ENCODE measurements around the gene POP5.
"Not testable (repeated sequence)": the region's sequence is repeated elsewhere in the genome, so short reads cannot be mapped to it uniquely, and the experiment has no call there.

Gene POP5

GRCh38 chr12:120536064-120536791 lies 45.0 kb downstream of the POP5 start:
- no peak for DNase-seq

GRCh38 chr12:120534703-120535655 lies 46.2 kb downstream of the POP5 start:
- DNase-seq = no peak

GRCh38 chr12:120534203-120534702 lies 46.9 kb downstream of the POP5 start, which contains the start of gene RNF10:
Gene RNF10 (plus strand): TSS chr12:120534356. CDS start chr12:120534812, 456 bp downstream.
- no peak for DNase-seq

GRCh38 chr12:120532701-120533238 lies 48.4 kb downstream of the POP5 start:
- no peak for DNase-seq

- DNase-seq = not testable (repeated sequence)
Observed at GRCh38 chr12:120530418-120530761, 50.8 kb downstream of the POP5 start.

GRCh38 chr12:120529641-120530417 lies 51.4 kb downstream of the POP5 start:
- no peak for DNase-seq

- peak; percentile 64 for DNase-seq
Observed at GRCh38 chr12:120528861-120529525, 52.2 kb downstream of the POP5 start, which contains the start of gene COQ5. Gene COQ5 (minus strand): TSS chr12:120529158. CDS start chr12:120529141, 17 bp downstream.
